ENCODE measurements around the gene MEF2A.
"Not testable (repeated sequence)": the region's sequence is repeated elsewhere in the genome, so short reads cannot be mapped to it uniquely, and the experiment has no call there.

The MEF2A gene

DNA sequence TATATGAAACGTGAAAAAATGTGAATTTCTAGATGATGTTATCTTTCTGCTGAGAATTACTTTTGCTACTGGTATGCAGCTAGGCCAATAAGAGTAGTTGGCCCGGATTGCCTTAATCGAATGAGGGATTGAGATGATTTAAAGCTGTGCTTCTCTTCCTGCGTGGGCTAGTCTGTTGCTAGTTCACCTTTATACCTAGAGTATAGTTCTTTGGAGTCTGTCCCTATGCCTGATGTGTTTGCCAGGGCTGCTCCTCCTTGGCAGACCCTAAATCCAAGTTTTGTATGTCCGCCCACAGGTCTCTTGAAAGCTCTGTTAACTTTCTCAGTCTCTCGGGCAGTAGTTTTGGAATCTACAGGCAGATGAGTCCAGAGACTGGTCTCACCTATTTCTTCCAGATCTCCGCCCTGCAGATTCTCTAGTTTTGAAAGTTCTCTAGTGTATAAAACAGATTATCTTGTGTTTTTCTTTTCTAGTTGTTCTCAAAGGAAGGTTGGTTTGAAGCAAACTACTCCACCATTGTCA lies 64.9 kb downstream of the MEF2A start:
- no peak for TF ChIP-seq POLR2A (IDR thresholded peaks at IDR 0.05; ENCODE audit: low read length)
- no peak for TF ChIP-seq GATA1 (IDR thresholded peaks at IDR 0.05; ENCODE audit: low read depth, low read length)

DNA sequence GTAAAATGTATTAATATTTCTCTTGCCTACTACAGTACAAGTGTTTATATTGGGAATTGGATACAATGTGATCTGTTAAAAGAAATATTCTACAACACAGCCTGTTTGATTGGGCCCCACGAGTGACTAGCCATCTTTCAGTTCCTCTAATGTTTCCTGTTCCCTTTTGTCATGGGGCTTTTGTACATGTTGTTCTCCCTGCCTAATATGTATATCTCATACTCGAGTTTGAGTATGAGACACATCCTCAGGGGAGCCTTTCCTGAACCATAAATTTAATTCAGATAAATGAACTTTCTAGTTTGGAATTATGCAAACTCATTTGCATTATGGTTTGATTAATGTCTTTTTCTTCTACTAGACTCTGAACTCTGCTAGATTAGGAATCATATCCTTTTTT lies 65.5 kb downstream of the MEF2A start:
- TF ChIP-seq POLR2A (IDR thresholded peaks at IDR 0.05; ENCODE audit: low read length) (no peak), GATA1 (IDR thresholded peaks at IDR 0.05; ENCODE audit: low read depth, low read length) (no peak)
- no peak for DNase-seq

More for the DNA sequence above, 64.9 kb downstream of the MEF2A start:
- DNase-seq, result no peak

DNA sequence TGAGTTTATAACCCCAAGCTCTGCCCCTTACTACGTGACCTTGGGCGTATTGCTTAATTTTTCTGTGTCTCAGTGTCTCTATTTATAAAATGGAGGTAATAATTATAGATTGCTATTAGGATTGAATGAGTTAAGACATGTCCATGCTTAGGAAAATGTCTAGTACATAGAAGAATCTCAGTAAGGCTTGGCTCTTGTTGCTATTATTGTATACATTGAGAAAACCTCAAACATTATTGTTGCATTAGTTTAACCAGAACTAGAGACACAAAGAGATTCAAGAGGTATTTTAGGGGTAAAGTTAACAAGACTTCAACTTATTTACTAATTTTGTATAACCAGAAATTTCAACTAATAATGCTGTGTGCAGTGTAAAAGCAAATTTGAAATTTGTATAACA lies 66.7 kb downstream of the MEF2A start:
- TF ChIP-seq GATA1 (IDR thresholded peaks at IDR 0.05; ENCODE audit: low read depth, low read length) (no peak), POLR2A (IDR thresholded peaks at IDR 0.05; ENCODE audit: low read length) (no peak)
- no peak for DNase-seq

DNA sequence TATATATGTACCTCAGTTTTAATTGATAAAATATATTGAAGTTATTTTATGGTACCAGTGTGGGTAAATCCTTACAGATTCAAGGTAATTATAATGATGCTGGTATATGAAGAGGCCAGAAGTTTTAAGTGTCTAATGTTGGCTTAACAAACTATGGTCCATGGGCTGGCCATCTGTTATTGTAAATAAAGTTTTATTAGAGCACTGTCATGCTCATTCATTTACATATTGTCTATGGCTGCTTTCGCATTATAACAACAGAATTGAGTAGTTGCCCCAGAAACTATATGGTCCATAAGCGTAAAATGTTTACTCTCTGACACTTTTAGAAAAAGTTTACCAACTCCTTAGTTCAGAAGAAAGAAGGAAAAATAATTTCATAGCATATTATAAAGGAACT lies 67.9 kb downstream of the MEF2A start:
- TF ChIP-seq POLR2A (IDR thresholded peaks at IDR 0.05; ENCODE audit: low read length) (no peak), GATA1 (IDR thresholded peaks at IDR 0.05; ENCODE audit: low read depth, low read length) (no peak)
- no peak for DNase-seq

DNA sequence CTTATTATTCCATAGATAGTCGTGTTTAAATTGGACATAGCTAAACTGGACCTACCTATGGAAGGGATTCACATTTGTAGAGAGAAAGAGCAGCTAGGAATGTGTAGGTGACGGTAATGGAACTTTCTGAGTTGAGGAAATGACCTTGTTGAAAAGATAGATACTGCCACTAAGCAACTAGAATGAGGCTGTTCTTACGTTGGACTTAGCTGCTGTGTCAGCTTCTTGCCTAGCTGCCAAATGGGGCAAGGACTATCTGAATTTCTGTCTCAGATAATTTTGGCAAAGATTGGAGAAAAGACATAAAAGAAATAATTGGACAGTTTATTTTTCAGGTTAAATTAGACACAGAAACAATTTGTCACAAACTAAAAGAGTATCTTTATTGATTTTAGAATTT lies 68.8 kb downstream of the MEF2A start:
- TF ChIP-seq POLR2A (IDR thresholded peaks at IDR 0.05; ENCODE audit: low read length) (no peak), GATA1 (IDR thresholded peaks at IDR 0.05; ENCODE audit: low read depth, low read length) (no peak)
- DNase-seq, result no peak

DNA sequence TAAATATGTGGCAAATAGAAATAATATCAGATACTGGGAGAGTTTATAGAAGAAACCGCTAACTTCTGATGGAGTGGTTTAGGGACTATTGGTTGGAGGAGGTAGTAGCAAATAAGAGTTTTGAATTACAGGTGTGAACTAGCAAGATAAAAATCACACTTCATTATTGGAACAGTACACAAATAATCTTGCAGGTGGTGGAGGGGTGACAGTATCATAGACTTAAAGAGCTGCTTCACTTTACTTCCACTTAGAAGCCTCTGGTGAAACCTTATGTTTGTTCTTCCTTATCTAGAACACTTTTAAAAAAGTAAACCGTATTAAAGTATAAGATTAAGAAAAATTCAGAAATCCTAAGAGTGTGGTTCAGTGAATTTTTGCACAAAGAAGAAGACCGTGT lies 69.4 kb downstream of the MEF2A start:
- DNase-seq, result no peak
- TF ChIP-seq GATA1 (IDR thresholded peaks at IDR 0.05; ENCODE audit: low read depth, low read length), result no peak
- no peak for TF ChIP-seq POLR2A (IDR thresholded peaks at IDR 0.05; ENCODE audit: low read length)

DNA sequence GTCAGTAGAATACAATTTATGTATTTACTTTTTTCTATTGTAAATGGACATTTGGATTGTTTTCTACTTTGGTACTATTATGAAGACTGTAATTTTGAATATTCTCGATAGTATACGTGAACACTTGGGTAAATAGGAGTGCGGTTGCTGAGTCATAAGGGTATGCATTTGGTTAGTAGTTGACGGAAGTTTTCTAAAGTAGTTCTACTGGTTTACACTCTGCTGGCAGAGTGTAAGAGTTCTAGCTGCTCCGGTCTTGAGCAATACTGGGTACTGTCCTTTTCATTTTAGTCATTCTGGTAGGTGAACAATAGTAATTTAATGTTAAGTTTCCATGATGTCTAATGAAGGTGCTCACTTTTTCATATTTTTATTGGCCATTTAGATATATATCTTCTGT lies 70.0 kb downstream of the MEF2A start:
- DNase-seq, result no peak
- TF ChIP-seq POLR2A (IDR thresholded peaks at IDR 0.05; ENCODE audit: low read length), result no peak
- TF ChIP-seq GATA1 (IDR thresholded peaks at IDR 0.05; ENCODE audit: low read depth, low read length), result no peak

DNA sequence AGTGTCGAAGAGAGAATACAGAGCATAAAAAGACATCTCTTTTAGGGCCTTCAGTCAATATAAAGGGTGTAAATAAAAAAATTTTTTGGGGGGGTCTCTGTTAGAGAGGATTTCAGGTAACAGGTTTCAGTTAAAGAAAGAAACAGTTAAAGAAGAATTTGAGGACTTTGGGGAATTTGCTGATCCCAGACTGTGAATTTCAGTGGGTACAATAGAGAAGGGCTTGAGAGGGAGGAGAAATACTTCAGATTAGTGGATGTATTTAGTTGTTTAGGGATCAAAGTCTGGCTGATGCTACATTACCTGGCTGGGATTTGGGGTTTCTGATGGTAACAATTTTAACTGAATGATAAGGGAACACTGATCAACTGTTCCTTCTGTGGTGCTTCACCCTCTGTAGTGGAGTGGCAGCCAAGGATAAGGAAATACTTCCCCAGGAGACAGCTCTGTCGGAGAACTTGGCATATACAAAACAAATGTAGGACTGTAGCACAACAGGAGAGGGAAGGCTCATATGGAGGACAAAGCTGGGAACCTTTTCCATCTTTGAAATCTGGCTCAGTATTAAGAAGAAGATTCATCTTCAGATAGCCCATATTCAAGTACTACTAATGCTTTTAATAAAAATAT lies 79.2 kb downstream of the MEF2A start:
- no peak for DNase-seq
- TF ChIP-seq GATA1 (IDR thresholded peaks at IDR 0.05; ENCODE audit: low read depth, low read length) (no peak), POLR2A (IDR thresholded peaks at IDR 0.05; ENCODE audit: low read length) (no peak)

DNA sequence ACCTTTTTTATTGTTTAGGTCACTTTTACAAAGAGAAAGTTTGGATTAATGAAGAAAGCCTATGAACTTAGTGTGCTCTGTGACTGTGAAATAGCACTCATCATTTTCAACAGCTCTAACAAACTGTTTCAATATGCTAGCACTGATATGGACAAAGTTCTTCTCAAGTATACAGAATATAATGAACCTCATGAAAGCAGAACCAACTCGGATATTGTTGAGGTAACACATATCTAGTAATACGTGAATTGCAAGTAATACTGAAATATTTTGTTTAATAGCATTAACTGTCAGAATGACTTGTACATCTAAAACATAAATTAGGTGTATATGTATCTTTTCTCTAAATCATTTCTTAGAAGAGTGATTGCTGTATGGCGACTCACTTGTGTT lies 79.8 kb downstream of the MEF2A start:
- no peak for DNase-seq
- TF ChIP-seq GATA1 (IDR thresholded peaks at IDR 0.05; ENCODE audit: low read depth, low read length), result no peak
- no peak for TF ChIP-seq POLR2A (IDR thresholded peaks at IDR 0.05; ENCODE audit: low read length)

DNA sequence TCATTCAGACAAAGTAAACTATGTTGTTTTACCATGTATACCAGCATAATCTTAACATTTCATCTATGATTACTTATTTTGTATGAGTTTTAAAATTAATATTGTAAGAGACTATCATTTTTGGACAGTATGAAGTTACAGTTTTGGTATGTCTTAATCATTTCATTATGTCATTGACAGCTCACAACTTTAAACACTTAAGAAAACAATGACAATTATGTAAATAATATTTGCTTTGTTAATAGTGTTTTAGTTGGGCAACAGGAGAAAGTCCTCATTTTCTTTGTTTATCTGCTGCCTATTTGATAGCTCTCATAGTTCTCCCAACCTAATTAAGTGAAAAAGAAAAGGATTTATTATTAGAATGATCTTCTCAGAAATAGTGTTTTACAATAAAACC lies 80.2 kb downstream of the MEF2A start:
- DNase-seq, result no peak
- no peak for TF ChIP-seq GATA1 (IDR thresholded peaks at IDR 0.05; ENCODE audit: low read depth, low read length)
- no peak for TF ChIP-seq POLR2A (IDR thresholded peaks at IDR 0.05; ENCODE audit: low read length)

DNA sequence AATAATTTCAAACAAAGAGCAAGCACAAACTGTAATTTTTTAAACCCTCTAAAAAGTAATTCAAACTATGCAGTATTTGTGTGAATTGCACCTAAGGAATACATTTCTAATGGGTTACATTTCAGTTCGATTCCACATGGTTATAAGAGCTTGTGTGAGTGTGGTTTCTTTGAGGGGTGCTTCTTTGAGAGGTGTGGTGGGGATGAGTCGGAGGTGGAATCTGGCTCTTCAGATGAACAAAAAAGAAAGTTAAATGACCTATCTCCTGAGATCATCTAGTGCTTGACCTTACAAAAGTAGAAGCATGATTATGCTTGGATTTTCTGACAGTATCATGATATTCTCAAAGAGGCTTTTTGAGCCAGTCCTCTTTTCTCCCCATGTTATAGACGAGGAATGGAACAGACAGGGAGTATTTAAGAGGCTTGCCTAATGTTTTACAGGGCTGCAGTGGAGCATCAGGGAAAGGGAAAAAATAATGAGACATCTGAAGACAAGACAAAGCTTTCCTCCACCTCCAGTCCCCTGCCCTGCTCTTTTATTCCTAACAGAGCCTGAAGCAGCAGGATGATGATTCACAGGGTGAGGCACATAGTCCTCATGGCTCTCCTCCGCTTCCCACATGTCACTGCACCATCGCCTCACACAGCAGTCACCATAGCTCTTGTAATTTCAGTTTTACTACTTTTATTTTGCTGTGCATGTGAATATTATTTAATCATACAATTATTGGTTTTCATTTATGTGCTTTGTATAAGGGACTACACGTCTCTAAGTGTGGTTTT lies 85.4 kb downstream of the MEF2A start:
- no peak for DNase-seq
- TF ChIP-seq POLR2A (IDR thresholded peaks at IDR 0.05; ENCODE audit: low read length) (no peak), GATA1 (IDR thresholded peaks at IDR 0.05; ENCODE audit: low read depth, low read length) (no peak)

DNA sequence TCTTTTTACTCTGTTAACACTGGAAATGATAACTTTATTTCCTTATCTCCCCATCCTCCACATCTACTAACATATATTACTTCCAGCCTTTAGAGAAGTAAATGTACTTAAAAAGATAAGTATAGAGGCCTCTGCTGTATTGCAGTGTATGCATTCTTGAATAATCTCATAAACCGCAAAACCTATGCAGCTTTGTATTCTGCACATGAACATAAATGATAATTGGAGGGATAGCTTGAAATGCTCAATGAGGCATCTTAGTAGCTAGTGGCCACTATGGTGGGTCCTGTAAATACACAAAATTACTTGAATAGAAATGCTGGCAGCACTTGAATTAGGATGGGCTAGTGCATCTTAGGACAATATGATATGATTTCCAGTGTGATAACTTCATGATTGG lies 90.4 kb downstream of the MEF2A start:
- DNase-seq, result no peak
- no peak for TF ChIP-seq POLR2A (IDR thresholded peaks at IDR 0.05; ENCODE audit: low read length)
- TF ChIP-seq GATA1 (IDR thresholded peaks at IDR 0.05; ENCODE audit: low read depth, low read length), result no peak

DNA sequence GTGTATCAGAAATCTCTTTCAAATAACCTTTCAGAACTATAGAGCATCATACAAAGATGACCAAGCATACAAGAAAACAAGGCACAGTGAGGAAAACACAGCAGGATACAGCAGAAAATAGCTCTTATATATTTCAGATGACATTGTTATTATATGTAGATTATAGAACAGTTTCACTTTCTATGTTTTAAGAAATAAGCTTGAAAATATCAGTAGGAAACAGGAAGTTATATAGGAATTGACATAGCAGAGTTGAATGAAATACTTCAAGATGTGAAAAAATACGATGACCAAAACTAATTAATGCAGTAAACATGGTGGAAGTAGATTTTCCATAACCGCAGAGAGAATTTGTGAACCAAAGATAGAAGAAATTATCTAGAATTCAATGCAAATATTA lies 92.2 kb downstream of the MEF2A start:
- TF ChIP-seq GATA1 (IDR thresholded peaks at IDR 0.05; ENCODE audit: low read depth, low read length) (no peak), POLR2A (IDR thresholded peaks at IDR 0.05; ENCODE audit: low read length) (no peak)
- DNase-seq, result no peak

DNA sequence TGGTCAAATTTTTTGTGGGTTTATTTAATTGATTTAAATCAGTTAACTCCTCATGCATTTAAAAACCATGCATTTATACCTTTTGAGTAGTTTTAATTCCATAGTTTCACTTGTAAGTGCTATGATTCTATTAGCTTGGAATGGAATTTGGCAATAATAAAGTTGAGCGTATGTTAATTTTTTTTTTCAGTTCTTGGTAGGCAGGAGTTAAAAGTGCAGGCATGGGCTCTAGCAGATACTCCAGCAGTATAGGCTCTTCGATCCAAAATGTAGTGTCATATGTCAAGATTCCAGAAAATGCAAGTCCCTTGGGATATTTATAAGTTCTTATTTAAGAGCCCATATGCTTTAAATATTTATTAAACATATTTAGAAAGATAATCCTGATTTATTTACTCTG lies 97.1 kb downstream of the MEF2A start:
- DNase-seq, result no peak
- TF ChIP-seq POLR2A (IDR thresholded peaks at IDR 0.05; ENCODE audit: low read length) (no peak), GATA1 (IDR thresholded peaks at IDR 0.05; ENCODE audit: low read depth, low read length) (no peak)

DNA sequence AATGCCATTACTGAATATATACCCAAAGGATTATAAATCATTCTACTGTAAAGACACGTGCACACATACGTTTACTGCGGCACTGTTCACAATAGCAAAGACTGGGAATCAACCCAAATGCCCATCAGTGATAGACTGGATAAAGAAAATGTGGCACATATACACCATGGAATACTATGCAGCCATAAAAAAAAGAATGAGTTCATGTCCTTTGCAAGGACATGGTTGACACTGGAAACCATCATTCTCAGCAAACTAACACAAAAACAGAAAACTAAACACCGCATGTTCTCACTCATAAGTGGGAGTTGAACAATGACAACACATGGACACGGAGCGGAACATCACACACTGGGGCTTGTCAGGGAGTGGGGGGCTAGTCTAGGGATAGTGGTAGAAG lies 100.3 kb downstream of the MEF2A start:
- DNase-seq, result not testable (repeated sequence)

Data from erythroblast (primary cell).